Measurements from ENCODE around the gene TFEC.

DNA sequence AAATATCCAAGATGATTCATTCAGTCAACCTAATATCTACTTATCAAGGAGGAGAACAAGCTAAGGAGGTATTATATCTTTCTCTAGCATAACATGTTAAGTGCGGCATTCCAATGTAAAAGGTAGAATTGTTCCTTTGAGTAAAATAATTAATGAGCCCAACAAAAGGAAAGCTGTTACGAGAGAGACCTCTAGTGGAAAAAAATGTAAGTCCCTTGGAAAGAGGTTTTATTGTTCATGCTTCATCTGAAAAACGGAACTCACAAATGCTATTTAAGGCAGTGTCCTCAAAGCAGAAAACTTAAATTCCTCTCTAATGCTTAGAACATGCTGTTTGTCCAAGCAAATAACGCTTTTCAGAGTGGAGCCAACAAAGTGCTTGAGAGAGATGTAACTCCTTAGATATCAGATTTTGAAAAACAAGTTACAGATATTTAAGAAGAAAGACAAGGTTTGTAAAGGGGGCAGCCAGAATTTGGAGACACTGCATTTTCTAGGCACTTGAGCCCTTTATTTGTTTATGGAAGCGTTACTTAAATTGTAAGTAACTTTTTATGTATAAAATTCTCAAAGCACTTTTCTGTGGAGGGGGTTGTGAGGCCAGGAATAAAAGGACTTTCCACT, 119.9 kb downstream of the TFEC start:
- TF ChIP-seq, protein P1, sequence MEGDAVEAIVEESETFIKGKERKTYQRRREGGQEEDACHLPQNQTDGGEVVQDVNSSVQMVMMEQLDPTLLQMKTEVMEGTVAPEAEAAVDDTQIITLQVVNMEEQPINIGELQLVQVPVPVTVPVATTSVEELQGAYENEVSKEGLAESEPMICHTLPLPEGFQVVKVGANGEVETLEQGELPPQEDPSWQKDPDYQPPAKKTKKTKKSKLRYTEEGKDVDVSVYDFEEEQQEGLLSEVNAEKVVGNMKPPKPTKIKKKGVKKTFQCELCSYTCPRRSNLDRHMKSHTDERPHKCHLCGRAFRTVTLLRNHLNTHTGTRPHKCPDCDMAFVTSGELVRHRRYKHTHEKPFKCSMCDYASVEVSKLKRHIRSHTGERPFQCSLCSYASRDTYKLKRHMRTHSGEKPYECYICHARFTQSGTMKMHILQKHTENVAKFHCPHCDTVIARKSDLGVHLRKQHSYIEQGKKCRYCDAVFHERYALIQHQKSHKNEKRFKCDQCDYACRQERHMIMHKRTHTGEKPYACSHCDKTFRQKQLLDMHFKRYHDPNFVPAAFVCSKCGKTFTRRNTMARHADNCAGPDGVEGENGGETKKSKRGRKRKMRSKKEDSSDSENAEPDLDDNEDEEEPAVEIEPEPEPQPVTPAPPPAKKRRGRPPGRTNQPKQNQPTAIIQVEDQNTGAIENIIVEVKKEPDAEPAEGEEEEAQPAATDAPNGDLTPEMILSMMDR (IDR thresholded peaks at IDR 0.05; ENCODE audit: low read depth, low read length, poor library complexity, severe bottlenecking) = peak; percentile 87
- no peak for TF ChIP-seq EZH2phosphoT487 (IDR thresholded peaks at IDR 0.05; ENCODE audit: borderline replicate concordance, low read length)
